GM19455 (cell line): Measurements from ENCODE around the gene LMTK3.
"Not testable (repeated sequence)": the region's sequence is repeated elsewhere in the genome, so short reads cannot be mapped to it uniquely, and the experiment has no call there.

Source experiments
- ATAC-seq: cut with Tn5 transposase; IDR thresholded peaks from one replicate; pipeline ENCODE4 v1.9.1; 2021; ENCODE audit not compliant: unreplicated experiment

LMTK3 gene

DNA sequence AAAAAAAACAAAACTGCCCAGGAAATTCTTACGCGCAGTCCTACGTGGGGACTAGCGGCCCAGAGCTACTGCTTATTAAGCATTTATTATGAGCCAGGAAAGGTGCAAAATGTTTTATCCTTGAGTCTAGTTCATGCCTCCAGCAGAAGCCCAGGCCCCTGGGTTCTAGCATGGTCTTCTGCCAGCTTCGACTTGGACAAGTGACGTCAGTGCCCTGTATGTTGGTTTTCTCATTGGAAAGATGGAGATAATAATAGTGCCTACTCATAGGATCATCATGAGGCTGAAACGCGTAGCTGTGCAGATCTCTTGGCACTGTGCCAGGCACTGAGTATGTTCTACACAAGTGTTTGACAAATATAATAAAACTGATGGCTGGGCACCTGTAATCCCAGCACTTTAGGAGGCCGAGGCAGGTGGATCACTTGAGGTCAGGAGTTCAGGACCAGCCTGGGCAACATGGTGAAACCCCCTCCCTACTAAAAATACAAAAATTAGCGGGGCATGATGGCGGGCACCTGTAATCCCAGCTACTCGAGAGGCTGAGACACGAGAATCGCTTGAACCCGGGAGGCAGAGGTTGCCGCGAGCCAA lies 28.0 kb upstream of the LMTK3 start:
- ATAC-seq: no peak

DNA sequence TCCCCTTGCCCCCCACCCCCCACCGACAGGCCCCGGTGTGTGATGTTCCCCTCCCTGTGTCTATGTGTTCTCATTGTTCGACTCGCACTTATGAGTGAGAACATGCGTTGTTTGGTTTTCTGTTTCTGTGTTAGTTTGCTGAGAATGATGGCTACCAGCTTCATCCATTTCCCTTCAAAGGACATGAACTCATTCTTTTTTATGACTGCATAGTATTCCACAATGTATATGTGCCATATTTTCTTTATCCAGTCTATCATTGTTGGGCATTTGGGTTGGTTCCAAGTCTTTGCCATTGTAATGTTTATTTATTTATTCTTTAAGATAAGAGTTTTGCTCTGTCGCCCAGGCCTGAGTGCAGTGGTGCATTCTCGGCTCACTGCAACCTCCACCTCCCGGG lies 26.4 kb upstream of the LMTK3 start:
- not testable (repeated sequence) for ATAC-seq

DNA sequence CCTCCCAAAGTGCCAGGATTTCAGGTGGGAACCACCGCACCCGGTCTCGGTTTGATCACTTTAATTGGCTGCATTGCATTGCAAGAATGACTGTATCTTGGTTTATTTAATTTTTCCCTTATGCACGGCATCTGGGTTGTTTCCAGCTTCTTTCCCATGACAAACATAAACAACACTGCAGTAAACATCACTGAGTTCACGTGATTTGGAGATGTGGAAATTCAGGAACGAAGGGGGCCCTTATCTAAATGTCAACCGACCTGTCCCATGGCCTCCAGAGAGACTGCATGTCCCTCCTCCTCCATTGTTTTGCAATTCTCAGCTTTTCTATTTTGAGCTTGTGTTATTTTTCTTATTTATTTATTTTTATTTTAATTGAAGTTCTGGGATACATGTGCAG lies 25.9 kb upstream of the LMTK3 start:
- no peak for ATAC-seq

DNA sequence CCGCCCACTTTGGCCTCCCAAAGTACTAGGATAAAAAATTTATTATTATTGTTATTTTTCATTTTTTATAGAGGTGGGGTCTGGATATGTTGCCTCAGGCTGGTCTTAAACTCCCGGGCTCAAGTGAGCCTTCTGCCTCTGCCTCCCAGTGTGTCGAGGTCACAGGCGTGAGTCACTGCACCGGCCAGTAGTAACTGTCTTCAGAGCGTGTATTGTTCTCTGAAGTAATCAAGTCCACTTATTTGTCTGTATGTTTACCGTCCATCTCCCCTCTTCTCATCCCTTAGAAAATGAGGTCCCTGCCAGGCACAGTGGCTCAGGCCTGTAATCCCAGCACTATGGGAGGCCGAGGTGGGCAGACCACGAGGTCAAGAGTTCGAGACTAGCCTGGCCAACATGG lies 22.1 kb upstream of the LMTK3 start:
- no peak for ATAC-seq

DNA sequence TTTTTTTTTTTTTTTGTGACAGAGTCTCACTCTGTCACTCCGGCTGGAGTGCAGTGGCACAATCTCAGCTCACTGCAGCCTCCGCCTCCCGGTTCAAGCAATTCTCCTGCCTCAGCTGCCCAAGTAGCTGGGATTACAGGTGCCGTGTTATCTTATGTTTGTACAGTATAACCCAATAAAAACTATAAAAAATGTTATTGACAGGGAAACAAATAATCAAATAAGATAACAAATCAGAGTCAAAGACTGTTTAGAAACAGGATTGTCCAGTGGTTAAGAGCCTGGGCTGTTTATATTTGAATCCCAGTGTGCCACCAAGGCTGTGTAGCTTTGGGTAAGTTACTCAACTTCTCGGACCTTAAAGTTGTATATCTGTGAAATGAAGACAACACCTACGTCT lies 19.1 kb upstream of the LMTK3 start:
- no peak for ATAC-seq

DNA sequence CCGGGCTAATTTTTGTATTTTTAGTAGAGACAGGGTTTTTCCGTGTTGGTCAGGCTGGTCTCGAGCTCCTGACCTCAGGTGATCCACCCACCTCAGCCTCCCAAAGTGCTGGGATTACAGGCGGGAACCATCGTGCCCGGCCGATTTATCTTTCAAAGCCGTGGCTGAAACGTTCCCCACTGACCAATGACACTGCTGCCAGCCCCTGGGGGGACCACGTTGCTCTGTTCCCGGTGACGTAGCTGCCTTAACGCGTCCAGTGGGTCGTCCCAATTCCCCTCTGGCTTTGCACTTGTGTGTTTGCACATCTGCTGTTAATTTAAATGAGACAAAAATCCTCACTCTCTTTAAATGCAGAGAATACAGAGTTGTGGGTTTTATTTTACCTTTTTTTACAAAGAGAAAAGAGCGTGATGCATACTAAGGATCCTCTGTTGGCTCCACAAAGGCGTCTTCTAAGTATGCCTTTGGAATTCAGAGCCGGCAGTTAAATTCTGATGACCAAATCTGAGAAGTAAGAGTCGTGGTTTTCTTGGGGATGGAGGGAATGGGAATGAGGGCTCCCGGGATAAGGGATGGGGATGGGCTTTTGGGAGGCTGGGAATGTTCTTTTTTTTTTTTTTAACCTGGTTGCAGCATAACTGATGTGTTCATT lies 18.6 kb upstream of the LMTK3 start:
- no peak for ATAC-seq

DNA sequence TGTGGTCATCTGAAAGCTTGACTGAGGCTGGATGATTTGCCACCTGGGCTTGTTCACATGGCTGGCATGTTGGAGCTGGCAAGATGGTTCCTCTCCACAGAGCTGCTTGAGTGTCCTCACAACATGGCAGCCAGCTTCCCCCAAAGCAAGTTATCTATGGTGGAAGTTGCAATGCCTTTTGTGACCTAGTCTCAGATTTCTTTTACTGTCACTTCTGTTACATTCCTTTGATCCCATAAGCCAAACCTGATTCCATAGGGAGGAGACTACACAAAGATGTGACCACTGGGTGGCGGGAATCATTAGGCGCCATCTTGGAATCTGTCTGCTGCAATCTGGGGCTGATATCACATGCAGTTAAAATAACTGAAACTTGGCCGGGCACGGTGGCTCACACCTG lies 17.5 kb upstream of the LMTK3 start:
- ATAC-seq: no peak

DNA sequence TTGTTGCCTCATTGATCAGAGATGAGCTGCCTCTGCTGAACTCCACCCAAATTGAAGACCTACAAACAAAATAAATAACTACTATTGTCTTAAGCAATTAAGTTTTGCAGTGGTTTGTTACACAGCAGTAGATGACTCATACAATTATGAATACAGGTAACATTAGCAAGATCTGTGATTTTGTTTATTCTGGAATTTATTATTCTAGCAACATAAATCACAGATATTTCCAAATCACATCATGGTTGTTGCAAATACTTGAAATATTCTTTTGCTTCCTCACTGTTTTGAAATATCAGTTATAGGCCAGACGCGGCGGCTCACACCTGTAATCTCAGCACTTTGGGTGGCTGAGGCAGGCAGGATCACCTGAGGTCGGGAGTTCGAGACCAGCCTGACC lies 13.1 kb upstream of the LMTK3 start:
- ATAC-seq: no peak

DNA sequence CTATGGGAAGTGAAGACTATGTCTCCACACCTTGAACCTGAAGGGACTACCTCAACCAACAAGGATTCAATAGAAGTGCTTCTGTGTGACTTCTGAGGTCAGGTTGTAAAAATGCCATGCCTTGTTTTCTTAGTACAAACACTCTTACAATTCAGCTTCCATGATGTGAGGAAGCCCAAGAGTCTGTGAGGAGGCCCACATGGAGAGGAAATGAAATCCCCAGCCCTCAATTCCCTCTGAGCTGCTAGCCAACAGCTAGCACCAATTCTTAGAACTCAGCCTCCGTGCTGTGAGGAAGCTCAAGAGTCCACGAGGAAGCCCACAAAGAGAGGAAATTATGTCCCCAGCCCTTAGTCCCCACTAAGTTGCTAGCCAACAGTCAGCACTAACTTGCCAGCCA lies 12.6 kb upstream of the LMTK3 start:
- no peak for ATAC-seq

DNA sequence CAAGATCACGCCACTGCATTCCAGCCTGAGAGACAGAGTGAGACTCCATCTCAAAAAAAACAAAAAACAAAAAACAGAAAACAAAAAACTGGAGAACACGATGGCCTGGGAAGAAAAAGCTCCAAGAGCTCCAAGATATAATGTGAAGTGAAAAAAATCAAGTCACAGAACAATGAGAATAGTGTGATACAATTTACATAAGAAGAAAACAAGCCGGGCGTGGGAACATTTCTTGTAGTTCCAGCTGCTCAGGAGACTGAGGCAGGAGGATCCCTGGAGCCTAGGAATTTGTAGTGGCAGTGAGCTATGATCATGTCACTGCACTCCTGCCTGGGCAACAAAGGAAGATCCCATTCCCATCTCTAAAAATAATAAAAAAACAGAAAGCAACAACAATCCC lies 8.5 kb upstream of the LMTK3 start:
- no peak for ATAC-seq

DNA sequence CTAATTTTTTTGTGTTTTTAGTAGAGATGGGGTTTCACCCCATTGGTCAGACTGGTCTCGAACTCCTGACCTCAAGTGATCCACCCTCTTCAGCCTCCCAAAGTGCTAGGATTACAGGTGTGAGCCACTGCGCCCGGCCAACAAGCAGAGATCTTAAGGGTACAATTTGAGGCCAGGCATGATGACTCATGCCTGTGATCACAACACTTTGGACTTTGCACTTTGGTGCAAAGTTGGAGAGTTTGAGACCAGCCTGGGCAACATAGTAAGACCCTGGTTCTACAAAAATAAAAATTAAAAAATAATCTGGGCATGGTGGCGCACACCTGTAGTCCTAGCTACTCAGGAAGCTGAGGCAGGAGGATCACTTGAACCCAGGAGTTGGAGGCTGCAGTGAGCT lies 7.8 kb upstream of the LMTK3 start:
- not testable (repeated sequence) for ATAC-seq

DNA sequence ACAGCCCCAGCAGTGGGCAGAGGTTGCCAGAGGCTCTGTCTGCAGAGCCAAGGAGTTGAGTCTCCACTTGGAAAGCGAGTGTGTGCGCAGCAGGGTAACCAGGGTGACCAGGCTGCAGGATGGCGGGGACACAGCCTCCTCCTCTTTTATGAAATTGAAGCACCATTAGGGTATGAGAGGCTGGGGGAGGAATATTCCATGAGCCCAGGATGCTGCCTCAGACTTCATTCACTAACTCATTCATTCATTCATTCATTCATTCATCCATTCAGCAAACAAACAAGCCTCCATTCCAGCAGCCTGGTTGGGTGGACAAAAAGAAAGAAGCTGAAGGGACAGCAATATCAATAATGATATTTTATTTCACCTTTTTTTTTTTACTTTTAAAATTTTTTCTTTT lies 6.6 kb upstream of the LMTK3 start:
- ATAC-seq: no peak

DNA sequence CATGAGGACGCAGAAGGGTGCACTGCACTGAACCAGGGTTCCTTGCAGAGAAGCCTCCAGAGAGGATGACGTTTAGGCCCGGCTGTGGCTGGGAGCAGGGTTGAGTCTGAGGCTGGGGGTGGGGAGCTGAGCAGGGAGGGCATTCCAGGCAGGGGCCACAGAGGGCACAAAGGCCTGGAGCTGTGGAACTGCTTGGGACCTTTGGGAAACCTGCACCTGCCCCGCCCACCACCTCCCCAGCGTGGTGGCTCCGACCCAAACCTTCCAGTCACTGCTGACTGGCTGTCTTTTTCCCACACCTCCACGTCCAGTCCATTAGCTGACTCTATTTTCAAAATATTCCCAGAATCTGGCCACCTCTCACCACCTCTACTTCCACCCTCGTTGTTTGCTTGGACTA lies 4.9 kb upstream of the LMTK3 start:
- no peak for ATAC-seq

DNA sequence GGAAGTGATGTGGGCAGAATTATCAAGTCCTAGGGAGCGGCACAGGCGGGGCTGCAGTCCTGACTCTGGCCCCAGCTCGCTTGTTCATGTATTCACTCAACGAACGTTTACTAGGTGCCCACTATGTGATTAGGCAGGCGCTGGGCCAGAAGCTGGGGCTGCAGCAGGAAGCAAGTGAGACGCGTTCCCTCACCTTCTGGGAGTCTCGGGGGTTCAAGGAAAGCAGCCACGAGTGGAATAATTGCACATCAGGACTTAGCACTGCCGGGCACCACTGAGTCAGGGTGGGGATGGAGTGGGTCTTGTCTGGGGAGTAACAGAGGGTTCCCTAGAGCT lies 2.5 kb upstream of the LMTK3 start:
- ATAC-seq: no peak

DNA sequence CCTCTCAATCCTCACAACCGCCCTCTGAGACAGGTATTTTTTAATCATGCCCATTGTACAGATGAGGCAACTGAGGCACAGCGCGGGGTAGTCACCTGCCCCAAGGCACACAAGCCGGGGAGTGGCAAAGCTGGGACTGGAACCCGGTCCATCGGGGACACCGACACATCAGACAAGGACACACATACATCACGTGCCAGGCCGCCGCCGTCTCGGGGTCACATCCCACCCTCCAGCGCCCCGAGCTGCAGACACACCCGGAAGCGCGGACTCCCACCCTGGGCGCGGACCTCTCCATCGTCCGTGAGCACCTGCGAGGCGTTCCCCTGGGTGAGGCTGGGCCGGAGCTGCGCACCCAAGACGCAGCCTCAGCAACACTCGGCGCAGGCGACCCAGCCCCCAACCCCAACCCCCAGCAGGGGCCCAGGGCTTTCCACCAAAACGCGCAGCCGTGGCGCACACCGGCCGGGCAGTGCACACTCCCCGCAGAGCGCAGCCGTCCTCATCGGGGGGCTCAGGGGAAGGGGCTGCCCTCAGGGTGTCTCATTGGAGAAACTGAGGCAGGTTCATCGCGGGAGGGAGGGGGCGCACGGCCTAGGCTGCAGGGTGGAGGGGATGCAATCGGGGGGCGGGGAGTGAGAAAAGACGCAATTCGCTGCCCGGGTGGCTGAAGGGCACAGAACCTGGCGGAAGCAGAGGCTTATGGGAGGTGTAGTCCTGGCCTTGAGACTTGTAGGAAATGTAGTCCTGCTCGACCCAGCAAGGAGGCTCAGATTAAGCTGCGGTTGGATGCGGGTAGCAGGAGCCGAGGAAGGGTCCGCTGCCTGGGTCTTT lies 1.9 kb upstream of the LMTK3 start:
- ATAC-seq: no peak

DNA sequence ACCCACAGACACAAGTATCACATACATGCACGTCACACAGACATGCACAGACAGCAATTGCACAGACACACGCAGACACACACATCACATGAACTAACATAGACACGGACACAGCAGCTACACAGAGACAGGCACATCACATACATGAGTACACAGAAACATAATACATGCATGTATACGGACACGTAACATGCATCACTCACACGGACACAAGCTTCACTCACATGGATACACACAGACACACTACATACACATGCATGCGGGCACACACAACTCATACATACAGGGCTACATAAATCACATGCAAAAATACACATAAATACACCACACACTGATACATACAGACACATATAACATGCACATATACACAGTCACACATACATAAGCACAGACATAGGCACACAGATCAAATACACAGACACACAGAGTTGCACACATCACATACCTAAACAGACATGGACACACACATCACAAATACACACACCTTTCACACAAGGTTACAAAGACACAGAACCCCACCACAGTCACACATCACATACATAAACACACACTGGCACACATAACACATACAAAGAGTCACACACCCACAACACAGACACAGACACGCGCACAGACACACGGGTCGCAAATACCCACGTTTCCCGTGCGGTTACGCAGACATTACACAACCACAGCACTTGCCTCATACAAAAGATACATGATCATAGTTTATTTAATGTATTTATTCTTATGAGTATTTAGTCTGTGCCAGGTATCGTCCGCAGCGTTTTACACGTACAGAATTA lies 1.1 kb upstream of the LMTK3 start:
- no peak for ATAC-seq

DNA sequence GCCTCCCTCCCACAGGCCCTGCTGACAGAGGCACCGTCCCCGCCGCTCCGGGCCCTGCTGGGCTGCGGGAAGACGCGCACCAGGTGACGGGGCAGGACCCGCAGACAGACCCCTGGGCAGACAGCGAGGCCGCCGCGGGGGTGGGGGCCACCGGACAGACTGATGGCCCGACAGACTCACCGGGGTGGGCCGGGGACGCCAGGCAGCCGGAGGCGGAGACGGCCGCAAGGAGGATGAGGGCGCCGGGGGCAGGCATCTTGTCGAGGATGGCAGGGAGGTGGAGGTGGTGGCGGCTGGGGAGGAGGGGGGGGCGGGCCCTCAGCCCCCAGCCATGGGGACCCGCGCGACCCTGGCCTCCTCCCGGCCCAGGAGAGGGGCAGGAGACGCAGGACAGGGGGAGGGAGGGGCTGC lies 309 bp downstream of the LMTK3 start:
- ATAC-seq: no peak

DNA sequence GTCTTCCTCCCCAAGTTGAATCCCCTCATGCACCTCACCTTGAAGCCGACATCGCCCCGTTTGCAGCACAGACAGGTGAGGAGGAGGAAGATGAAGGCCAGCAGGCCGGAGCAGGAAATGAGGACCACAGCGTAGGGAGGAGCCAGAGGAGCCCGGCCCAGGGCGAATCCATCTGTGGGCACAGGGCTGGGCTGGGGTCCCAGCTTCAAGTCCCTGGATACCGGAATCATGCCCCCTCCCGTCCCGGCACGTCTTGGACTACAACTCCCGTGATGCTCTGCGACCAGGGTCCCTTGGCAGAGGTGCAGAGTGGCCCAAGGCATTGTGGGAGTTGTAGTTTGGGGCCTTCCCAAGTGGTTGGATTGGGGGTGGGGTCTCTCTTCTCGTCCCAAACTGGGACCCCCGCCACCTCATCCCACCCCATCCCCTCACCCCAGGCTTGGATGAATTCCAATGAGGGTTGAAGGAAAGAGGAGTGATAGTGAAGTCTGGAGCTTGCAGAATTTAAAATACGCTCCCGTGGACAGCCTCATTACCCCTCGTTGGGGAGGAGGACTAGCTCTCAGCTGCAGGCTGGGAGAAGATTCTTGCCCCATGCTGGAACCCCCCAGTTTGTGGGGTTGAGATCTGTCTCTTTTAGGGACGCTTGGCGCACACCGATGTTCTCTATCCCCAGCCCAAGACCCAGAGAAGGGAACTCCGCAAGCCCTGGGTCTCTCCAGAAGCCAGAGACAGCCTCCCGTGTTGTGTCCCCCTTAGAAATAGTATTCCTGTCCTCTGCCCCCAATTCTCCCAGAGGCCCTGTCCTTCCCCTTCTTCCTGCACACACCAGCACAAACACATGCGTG lies 990 bp downstream of the LMTK3 start:
- ATAC-seq: no peak

DNA sequence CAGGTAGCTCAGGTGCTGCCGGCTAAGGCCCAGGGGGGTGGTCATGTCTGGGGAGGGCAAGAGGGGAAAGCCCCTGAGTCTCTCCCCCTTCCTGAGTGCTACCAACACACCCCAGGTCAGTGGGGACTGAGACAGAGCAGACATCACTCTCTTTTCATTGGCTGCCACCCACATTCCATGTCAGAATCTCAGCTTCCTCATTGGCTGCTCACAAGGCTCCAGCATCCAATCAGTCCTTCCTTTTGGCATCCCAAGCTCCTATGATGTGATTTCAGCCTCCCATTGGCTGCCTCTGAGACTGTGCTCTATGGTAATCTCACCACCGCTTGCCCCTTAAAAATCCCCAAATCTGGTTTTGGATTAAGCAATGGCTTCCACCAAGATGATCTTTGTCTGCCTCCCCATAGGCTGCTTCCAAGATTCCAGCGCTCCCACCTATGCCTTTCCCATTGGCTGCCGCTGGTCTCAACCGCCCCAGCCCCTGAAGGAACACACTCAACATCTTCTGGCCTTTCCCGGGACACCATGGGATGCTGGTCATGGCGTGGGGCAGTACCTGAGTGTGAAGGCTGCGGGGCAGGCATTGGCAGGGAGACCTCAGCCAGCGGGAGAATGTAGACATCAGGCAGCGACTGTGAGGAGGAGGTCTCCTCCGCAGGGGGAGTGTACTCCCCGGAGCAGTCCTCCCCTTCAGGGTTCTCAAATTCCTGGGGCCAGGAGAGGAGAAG lies 2.0 kb downstream of the LMTK3 start:
- ATAC-seq: no peak

DNA sequence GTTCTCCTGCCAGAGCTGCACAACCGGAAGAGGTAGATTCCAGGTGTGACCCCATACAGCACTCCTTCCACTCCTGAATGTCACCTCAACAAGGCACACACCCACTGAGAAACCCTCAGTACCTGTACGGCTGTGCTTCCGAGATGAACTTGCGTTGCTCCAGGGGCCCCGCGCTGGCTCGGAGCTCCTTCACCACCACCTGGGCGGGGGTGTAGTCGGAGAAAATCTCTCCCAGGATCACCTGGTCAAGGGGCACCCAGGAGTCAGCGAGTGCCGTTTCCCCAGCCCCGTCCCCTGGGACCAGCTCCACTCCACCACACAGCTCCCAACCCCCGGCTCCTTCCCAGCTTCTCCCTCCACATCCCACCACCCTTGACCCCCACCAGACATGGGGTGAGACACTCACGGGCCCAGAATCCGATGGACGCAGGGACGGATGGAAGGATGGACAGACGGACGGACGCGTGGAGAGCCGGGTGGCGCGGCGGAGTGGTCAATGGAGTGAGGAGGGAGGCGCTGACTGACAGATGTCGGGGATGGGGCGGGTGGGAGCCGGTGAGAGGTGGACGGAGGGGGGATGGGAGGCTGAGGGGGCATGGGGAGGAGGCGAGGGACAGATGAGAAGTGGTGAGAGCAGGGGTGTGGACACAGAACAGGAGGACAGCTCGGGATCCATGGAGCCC lies 2.8 kb downstream of the LMTK3 start:
- no peak for ATAC-seq
